Progenitor cell of endocrine pancreas (in vitro differentiated cells): ENCODE measurements around the gene TMEM207. TPM values are rescaled to one million over a fixed set of nuclear protein-coding genes. Genes with fewer than 3 reads are reported as not detected.

Experiments used
- DNase-seq: peaks from one replicate; pipeline ENCODE4 v3.0.0; 2021; ENCODE audit warnings: low spot score; ENCODE audit not compliant: unreplicated experiment
- H3K27ac Mint-ChIP-seq: 2 replicates; pipeline ENCODE4 v1.8.0; 2021; ENCODE audit warnings: mild to moderate bottlenecking, moderate library complexity, mixed read lengths
- H3K27me3 Mint-ChIP-seq: 2 replicates; pipeline ENCODE4 v1.8.0; 2021; ENCODE audit warnings: mixed read lengths
- H3K36me3 Mint-ChIP-seq: 2 replicates; pipeline ENCODE4 v1.8.0; 2022; ENCODE audit warnings: mixed read lengths; ENCODE audit not compliant: insufficient read depth
- H3K4me1 Mint-ChIP-seq: 2 replicates; pipeline ENCODE4 v1.8.0; 2021; ENCODE audit warnings: low read depth, mixed read lengths
- H3K4me3 Mint-ChIP-seq: 2 replicates; pipeline ENCODE4 v1.8.0; 2021; ENCODE audit warnings: low read depth, mild to moderate bottlenecking, moderate library complexity, mixed read lengths
- H3K9me3 Mint-ChIP-seq: 2 replicates; pipeline ENCODE4 v1.8.0; 2021; ENCODE audit warnings: low read depth, mixed read lengths
- CTCF ChIP-seq: fragments of 200-600 bp; sonication (generic); IDR thresholded peaks from one replicate; pipeline ENCODE4 v1.5.0; 2021; ENCODE audit warnings: antibody characterized with exemption, mild to moderate bottlenecking; ENCODE audit not compliant: unreplicated experiment
- total RNA-seq: library from RNA; stranded (reverse); gene quantifications from 2 replicates; pipeline ENCODE4 v1.2.1, GENCODE V29; 2021

TMEM207 gene
- total RNA-seq, 1 donor from 2014 or later, result not detected

GRCh38 chr3:190495796-190496195 is 46.1 kb upstream of the TMEM207 start:
- Mint-ChIP-seq H3K27ac (no peak overlapping the region), H3K4me1 (peaks cover 4% of the 10 kb centered on the region), H3K27me3 (no peaks in the 10 kb centered on the region), H3K36me3 (no peaks in the 10 kb centered on the region), H3K4me3 (no peak overlapping the region), H3K9me3 (peaks cover 17% of the 10 kb centered on the region)
- DNase-seq, result no peak
- no peak for TF ChIP-seq CTCF

GRCh38 chr3:190495354-190495753 is 45.7 kb upstream of the TMEM207 start:
- DNase-seq, result no peak
- Mint-ChIP-seq H3K27ac (no peak overlapping the region), H3K9me3 (peaks cover 14% of the 10 kb centered on the region), H3K27me3 (no peaks in the 10 kb centered on the region), H3K4me1 (peaks cover 4% of the 10 kb centered on the region), H3K36me3 (no peaks in the 10 kb centered on the region), H3K4me3 (no peak overlapping the region)
- TF ChIP-seq CTCF, result no peak

GRCh38 chr3:190494907-190495306 is 45.2 kb upstream of the TMEM207 start:
- Mint-ChIP-seq H3K4me3 (no peak overlapping the region), H3K4me1 (peaks cover 4% of the 10 kb centered on the region), H3K27me3 (no peaks in the 10 kb centered on the region)

GRCh38 chr3:190492966-190493365 is 43.3 kb upstream of the TMEM207 start:
- no peak overlapping the region for H3K27ac Mint-ChIP-seq
- H3K4me3 Mint-ChIP-seq, result no peak overlapping the region
- no peak for DNase-seq
- H3K36me3 Mint-ChIP-seq, result no peaks in the 10 kb centered on the region
- no peaks in the 10 kb centered on the region for H3K27me3 Mint-ChIP-seq
- peaks cover 4% of the 10 kb centered on the region for H3K4me1 Mint-ChIP-seq
- H3K9me3 Mint-ChIP-seq, result peaks cover 14% of the 10 kb centered on the region
- no peak for TF ChIP-seq CTCF

More at GRCh38 chr3:190494907-190495306, 45.2 kb upstream of the TMEM207 start:
- DNase-seq, result no peak
- H3K27ac Mint-ChIP-seq, result no peak overlapping the region
- H3K36me3 Mint-ChIP-seq, result no peaks in the 10 kb centered on the region
- TF ChIP-seq CTCF, result no peak
- peaks cover 14% of the 10 kb centered on the region for H3K9me3 Mint-ChIP-seq

- H3K27ac Mint-ChIP-seq, result no peak overlapping the region
- H3K9me3 Mint-ChIP-seq, result peaks cover 14% of the 10 kb centered on the region
- no peak for TF ChIP-seq CTCF
- H3K36me3 Mint-ChIP-seq, result no peaks in the 10 kb centered on the region
- no peaks in the 10 kb centered on the region for H3K27me3 Mint-ChIP-seq
- no peak overlapping the region for H3K4me3 Mint-ChIP-seq
- peaks cover 4% of the 10 kb centered on the region for H3K4me1 Mint-ChIP-seq
- no peak for DNase-seq
Measured at GRCh38 chr3:190492129-190492528, 42.4 kb upstream of the TMEM207 start.
